Activated T-helper 1 cell treated with Interleukin-2 at 50 U/mL for 16 hours (primary cell): ENCODE results near the gene PHF3.
A peak's percentile ranks its signal among the peaks of the same experiment; 100 is the strongest.

Experiments used
- DNase-seq: peaks from one replicate; pipeline ENCODE4 v3.0.0-alpha.2; 2020; ENCODE audit warnings: low read depth

The PHF3 gene, protein sequence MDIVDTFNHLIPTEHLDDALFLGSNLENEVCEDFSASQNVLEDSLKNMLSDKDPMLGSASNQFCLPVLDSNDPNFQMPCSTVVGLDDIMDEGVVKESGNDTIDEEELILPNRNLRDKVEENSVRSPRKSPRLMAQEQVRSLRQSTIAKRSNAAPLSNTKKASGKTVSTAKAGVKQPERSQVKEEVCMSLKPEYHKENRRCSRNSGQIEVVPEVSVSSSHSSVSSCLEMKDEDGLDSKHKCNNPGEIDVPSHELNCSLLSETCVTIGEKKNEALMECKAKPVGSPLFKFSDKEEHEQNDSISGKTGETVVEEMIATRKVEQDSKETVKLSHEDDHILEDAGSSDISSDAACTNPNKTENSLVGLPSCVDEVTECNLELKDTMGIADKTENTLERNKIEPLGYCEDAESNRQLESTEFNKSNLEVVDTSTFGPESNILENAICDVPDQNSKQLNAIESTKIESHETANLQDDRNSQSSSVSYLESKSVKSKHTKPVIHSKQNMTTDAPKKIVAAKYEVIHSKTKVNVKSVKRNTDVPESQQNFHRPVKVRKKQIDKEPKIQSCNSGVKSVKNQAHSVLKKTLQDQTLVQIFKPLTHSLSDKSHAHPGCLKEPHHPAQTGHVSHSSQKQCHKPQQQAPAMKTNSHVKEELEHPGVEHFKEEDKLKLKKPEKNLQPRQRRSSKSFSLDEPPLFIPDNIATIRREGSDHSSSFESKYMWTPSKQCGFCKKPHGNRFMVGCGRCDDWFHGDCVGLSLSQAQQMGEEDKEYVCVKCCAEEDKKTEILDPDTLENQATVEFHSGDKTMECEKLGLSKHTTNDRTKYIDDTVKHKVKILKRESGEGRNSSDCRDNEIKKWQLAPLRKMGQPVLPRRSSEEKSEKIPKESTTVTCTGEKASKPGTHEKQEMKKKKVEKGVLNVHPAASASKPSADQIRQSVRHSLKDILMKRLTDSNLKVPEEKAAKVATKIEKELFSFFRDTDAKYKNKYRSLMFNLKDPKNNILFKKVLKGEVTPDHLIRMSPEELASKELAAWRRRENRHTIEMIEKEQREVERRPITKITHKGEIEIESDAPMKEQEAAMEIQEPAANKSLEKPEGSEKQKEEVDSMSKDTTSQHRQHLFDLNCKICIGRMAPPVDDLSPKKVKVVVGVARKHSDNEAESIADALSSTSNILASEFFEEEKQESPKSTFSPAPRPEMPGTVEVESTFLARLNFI (N-terminal part only)

GRCh38 chr6:63635588-63636517 is at the start of gene PHF3:
PHF3 (plus strand) TSS chr6:63635802; CDS start chr6:63646552, 10,750 bp downstream.
- peak; percentile 86 for DNase-seq

DNA sequence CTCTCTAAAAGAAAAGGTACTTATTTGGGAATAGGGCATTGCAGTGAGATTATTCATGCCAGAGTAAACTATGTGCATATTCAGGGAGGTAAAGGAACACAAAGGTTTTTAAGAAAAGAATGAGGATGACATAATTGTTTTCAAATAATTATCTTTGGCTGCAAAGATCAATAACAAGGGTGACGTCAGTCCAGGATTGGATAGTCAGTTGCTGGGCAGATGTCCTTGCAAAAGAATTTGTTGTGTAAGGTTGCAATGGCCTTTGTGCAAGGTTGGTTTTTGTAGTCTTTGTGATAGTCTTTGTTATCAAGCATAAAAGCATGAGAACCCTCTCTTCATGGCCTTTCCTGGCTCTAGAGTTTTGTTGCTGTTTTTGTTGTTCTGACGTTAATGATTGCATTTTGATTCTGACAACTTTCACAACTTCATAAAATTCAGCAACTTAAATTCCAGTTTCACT is 45.6 kb upstream of the PHF3 start:
- no peak for DNase-seq

DNA sequence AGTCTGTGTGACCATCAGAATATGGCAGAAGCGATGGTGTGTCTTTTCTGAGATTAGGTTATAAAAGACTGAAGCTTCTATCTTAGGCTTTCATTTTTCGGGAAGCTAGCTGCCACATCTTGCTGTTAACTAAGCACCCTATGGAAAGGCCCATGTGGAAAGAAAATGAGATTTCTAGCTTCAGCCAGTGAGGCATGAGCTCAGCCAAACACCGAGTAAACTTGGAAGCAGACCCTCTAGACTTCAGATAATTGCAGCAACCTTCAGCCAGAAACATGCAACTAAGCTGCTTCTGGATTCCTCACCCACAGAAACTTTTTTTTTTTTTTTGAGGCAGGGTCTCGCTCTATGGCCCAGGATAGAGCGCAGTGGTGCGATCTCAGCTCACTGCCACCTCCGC is 42.7 kb upstream of the PHF3 start:
- no peak for DNase-seq

DNA sequence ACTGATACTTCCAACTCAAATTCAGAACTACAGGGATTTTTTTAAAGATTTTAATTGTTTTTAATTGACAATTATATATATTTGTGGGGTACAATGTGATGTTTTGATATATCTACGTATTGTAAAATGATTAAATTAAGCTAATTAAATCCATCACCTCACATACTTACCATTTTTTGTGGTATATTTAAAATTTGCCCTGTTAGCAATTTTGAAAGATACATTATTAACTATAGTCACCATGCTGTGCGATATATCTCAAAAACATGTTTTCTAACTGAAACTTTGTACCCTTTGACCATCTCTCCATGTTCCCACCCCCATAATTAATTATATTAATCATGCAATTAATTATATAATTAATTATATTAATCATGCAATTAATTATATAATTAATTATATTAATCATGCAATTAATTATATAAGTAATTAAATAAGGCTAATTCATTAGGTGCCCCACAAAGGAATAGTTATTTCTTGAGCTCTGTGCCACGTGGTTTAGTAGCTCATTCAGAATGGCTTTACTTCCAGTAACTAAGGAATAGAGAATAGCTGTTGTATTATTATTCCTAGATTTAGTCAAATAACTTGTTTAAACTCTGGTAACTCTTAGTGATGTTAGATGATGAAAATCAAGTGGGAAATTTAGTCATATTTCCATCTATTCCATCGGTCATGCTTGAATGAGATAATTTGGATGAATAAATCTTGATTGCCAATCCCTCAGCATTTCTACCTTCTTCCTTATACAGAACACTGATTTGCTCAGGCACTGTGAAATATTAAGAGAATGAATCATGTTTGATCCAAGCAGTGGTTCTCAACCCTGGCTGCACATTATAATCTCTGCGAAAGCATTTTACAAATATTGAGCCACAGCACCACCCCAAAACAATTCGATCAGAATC is 38.2 kb upstream of the PHF3 start:
- DNase-seq, result no peak

- DNase-seq, result peak; percentile 46
Measured at GRCh38 chr6:63598049-63599036, 37.3 kb upstream of the PHF3 start.

DNA sequence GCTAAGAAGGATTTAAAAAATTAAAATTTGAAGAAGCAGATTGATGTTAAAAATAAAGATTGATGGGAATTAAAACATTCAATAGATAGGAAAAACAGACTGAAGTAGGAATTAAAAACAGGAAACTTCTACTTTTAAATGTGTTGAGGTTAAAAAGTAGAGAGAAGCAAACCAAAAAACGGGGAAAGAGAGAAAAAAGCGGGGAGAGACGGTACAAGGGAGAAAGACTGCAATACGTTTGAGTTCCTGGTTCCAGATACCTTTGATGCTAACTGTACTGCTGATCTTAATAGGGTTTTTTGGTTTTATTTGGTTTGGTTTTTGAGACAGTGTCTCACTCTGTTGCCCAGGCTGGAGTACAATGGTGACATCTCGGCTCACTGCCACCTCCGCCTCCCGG is 36.4 kb upstream of the PHF3 start:
- no peak for DNase-seq

DNA sequence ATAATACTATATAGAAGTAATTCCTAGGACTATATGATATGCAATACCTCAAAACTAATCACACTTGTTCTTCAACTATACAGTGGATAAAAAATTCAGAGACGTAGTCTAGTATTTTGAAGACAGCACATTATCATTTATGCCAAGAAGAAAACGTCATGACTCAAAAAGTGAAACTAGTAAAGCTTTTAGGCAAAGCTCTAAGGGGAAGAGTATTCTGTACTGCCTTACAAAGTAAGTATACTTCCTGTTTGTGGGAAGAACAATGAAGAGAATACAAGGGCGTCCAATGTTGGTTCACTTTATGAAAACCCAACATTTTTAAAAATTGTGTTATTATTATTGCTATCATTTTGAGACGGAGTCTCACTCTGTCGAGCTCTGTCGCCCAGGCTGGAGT is 35.5 kb upstream of the PHF3 start:
- no peak for DNase-seq

GRCh38 chr6:63609231-63609630 is 26.4 kb upstream of the PHF3 start:
- no peak for DNase-seq

DNA sequence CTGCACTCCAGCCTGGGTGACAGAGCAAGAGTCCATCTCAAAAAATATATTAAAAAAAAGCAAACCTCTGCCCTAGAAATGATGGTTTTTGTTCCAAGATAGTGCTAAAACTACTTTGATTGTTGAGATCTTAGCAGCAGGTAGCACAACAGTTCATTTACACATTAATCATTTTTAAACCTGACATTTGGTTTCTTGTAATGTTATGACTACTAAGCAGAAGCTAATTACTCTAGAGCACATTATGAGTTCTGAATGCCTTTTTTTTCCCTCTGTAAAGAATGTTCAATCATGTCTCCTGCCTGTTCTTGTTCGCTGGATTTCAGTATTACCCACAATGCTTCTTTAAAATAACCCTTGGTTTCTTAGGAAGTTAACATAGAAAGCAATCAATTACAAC is 24.7 kb upstream of the PHF3 start:
- no peak for DNase-seq

DNA sequence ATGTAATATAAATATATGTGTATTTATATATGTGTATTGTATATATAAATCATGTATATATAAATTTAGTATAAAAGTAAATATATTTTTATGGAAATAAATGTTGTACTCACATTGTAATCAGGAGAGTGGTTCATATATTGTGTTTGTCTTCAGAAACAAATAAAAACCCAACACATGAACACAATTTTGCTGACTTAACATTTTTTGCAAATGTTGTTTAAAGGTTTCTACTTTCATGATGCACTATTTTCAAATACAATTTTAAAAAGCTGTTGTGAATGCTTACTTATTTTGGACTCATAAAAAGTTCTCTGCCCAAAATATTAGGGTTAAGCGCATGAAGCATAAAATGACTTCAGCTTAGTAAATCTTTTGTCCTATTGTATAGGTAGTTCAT is 24.0 kb upstream of the PHF3 start:
- no peak for DNase-seq

- DNase-seq, result no peak
Measured at GRCh38 chr6:63615590-63615989, 20.0 kb upstream of the PHF3 start.

GRCh38 chr6:63624091-63624490 is 11.5 kb upstream of the PHF3 start:
- no peak for DNase-seq

DNA sequence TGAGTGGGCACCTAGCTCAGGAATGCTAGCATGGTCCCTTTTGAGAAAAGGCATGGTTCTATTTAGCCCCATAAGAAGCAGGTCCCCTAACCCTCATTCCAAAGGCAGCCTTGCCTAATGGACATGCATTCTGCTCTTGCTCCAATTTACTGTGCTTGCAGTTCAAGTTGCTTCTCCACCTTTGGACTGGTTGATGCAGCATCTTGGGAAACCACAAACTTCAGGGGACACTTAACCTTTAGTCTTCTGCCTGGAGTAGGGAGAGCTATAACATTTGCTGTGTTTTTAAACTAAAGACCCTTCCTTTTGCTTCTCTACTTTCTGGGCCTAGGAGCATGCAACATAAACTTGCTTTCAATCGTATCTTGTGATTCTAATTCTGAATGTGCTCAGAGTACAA is 5.1 kb upstream of the PHF3 start:
- no peak for DNase-seq

DNA sequence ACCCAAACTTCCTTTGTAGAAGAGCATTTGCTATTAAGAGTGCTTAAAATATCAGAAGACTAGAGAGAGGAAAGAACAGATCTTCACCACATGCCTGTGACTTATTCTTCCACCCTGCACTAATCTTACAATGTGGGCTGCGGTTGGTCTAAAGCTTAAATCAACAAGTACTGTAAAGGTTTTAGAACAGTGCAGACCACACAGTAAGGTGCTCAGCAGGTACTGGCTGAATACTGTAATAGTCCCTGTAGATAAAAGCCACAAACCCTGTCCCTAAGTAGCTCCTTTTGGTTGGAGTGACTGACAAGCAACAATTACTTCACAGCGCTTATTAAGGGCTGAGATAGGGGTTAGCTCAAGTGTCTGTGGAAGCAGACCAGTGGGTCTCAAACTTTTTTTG is 972 bp upstream of the PHF3 start:
- no peak for DNase-seq

GRCh38 chr6:63635215-63635587 is 401 bp upstream of the PHF3 start:
- no peak for DNase-seq

DNA sequence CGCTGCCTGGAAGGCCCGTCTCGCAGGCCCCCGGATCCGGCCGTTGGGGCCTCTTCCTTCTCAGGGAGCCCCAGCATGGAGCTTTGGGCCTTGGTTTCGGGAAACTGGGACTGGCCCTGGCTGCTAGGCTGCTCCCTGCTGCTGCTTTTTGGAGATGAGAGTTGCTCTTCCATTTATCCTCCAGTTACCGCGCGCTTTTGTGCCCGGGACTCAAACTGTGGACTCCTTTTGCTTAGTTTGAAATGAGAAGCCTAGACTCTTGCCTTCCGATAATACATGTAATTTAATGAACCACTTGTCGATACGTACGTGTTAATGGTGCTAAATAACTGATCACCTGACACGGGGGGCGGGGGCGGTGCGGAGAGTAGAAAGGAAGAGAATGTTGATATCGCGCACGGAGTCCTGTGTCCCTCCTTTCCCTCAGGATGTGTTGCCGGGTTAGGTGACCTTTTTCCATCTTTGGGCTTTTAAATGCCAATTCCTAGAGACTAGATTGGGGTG is 968 bp downstream of the PHF3 start:
- peak; percentile 20 for DNase-seq

- DNase-seq, result no peak
Measured at GRCh38 chr6:63637865-63638445, 2.4 kb downstream of the PHF3 start.

DNA sequence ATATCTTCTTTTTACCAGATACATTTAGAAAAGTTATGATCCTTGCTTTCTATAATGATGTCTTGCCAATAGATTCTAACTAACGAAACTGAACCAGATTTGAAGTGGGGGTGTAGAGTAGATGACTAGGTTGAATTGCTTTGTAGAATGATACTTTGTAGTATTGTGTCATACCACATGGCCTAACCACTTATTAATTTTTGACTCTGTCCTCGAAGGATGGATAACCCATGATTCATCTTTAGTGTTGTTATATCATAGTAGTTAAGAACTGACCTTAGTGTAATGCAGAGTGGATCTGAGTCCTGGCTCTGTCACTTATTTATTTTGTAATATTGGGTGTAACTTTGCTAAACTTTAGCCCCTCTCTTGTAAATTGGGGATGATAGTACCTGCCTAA is 4.5 kb downstream of the PHF3 start:
- DNase-seq, result no peak
